Left hindlimb (tissue), 1 donor: ENCODE results near the gene DCDC1.

Experiments
- DNase-seq: peaks from one replicate; pipeline ENCODE4 v3.0.0-alpha.2; 2018

Gene DCDC1

DNA sequence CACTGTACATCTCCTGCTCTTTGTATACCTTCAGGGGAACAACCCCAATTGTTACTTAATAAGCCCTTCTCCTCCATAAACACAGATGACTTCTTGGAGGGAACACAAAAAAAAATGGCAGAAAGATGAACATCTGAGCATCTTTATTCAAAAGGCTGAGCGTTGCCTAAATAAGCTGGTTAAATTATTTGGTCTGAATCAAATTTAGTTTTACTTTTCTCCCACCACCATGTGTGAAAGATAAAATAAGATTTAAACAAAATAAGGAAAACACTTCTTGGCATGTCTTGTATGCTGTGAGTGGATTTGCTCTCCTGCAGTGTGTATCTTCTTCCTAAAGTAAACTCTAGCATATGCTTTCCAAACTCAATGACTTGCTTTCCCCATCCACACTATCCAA is 137.9 kb downstream of the DCDC1 start:
- DNase-seq, result no peak

DNA sequence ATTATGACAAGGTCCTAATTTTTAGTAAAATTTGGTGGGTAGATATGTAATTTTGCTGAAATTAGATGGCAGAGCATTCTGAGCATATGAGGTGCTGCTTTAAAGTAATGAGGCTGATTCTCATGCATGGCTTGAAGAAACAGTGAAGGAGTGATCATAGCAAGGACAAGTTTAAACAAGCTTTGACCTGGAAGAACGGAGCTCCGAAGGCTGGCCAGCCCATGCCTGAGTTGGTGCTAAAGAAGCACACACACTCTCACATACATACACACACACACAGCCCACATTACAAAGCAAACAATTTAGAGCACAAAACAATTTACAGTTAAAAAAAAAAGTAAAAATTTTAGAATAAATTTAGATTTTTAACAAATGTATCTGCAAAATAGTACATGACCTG is 150.7 kb downstream of the DCDC1 start:
- no peak for DNase-seq

DNA sequence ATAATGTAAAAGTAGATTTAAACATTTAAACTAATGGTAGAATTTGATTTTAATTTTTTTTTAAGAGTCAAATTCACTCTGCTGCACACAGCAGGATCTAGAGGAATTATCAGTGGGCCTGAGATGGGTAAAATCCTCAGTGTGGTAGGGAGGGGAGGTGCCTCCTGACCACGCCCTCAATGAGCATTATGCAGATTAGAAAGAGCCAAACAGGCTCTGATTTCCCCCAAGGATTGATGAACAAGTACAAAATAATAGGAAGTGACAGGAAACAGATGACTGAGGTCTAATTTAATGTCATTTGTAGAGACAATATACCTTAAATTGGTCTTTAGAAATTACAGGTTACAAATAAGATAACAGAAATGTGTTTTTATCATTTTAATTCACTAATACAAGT is 155.2 kb downstream of the DCDC1 start:
- no peak for DNase-seq

DNA sequence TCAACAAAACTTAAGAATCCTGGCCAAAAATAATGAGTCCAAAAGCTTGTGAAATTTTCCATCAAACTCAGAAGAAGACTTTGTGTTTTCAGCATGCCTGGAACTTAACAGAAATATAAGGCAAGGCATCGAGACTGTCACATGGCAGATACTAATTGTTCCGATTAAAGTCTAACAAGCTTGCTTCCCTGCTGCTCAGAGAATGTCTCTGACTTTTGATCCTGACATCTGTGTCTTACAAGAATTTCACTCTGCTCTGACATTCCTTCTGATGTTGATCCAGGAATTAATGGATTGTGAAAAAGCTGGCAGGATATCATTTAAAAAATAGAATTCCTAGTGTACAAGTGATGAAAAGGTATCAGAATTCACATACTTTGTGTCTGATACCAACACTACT is 170.2 kb downstream of the DCDC1 start:
- no peak for DNase-seq

DNA sequence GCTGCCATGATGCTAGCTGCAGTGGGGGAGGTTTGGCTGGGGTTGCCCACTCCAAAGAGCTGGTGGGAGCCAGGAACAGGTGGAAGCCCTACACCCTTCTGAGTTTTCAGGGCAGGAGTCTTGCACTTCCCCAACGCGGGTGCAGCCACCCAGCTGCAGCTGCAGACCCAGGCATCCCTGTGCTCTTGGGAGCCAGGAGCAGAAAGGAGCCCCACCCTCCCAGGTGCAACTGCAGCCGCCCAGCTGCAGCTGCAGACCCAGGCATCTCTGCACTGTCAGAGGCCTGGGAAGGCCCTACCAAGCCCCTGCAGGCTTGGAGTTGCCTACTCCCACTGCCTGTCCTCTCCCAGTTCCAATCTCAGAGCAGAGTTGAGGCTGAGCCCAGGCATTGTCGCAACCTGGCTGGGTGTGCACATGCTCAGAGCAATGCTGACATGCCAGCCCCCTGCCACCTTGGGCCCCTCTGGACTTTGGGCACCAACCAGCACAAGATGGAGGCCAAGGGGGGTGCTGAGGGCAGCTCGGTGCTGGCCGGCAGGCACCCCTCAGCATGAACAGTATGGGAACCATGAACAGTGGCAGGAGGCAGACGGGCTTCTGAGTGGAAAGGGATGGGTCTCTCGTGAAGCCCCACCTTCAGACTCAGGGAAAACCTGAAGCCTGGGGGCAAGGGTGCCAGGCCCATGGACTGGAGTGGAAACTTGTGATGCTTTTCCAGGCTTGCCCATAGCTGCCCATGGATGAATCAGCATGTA is 195.4 kb downstream of the DCDC1 start:
- no peak for DNase-seq

DNA sequence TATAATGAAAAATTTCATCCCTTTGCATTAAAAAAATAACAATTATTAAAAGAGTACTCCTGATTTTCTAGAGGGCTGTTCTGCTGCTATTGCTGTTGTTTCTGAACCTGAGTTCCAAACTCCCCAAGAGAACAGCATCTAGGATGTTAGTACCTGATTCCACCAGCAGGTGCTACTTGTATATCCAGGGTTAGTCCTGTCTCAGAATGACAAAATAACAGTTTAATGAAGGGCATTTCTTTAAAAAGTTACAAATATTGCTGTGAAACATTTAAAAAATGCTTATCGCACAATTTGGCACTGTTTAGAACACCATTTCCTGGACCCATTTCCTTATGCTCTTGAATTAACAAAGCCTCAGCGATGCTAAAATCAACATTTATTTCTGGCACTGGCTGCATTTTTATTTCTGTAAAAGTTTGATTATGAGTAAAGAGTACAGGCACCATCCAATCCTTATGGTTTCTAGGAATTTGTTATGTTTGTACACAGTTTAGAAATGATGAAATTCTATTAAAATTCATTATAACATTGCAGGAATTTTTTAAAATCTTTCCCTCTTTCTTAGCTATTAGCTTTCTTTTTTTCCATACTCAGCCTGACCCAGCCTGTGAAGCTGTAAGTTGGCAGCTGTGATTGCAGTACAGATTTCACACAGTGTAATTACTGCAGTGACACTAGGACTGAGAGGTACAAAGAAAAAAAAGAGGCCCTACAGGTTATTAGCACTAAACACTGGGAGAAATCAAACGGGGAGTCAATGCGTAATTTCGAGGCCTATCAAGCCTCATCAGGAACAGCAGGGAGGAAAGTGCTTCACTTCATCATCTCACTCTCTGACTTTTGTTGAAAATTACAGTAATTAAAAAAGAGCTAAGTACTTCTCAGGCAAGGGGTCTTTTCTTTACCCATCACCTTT is 208.8 kb downstream of the DCDC1 start:
- DNase-seq, result no peak

DNA sequence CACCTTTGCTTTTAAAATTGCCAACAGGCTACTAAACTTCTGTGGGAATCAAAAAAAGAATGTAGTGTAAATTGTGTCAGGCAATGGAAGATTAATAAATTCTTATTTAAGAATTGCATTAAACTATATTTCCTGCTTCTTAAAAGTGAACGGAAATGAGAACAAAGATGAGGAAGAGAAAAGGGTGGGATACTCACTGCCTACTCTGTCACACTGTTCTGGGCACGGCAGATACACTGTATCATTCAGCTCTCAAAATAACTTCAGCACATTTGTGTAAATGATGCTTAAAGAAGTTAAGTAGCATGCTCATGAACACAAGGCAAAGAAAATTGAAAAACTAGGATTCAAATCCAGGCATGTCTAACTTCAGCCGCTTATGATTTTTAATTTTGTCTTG is 218.7 kb downstream of the DCDC1 start:
- no peak for DNase-seq

DNA sequence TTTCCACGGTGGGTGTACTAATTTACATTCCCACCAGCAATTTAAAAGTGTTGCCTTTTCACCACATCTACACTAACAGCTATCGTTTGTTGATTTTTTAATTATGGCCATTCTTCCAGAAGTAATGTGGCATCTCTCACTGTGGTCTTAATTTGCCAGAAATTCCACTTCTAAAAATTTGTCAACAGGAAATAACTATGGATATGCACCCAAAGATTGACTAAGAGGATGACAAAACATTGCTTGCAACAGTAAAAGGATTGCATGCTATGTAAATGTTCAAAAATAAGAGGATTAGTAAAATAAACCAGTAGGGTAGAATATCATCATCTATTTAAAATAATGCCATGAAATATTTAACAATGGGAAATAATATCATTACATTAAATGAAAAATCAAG is 219.5 kb downstream of the DCDC1 start:
- no peak for DNase-seq

DNA sequence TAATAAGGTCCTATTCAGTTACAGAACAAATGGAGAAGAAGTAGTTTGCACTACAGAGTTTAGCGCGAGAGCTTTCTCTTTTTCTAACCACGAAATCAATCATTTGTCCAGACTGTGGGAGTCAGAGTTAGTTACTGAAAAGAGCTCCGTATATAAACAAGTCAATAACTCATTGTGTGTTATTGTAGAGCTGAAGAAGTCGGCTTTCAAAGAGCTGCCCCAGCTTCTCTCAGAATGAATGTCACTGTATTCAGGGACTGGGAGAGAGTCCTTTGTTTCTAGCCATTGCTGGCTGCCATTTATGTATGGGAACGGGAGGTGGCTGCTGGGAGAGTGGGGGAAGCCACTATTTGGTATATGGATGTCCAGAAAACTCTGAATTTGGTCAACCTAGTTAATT is 227.8 kb downstream of the DCDC1 start:
- DNase-seq, result no peak

DNA sequence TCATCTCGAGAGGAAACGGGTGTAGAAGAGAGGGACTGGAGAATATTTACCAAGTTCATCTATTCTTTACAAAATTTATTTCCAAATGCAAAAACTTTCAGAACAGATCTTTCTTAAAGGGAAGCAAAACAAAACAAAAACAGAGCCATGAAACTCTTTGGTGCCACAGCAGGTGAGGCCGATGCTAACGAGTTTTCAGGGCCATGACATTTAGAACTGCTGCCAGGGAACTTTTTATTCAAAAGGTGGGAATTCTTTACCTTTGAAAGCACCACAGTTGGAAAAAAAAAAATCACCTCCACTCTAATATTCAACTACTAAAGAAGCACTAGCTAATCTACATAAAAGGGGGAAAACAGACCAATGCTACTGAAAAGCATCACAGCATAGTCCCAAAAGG is 230.1 kb downstream of the DCDC1 start:
- DNase-seq, result no peak

DNA sequence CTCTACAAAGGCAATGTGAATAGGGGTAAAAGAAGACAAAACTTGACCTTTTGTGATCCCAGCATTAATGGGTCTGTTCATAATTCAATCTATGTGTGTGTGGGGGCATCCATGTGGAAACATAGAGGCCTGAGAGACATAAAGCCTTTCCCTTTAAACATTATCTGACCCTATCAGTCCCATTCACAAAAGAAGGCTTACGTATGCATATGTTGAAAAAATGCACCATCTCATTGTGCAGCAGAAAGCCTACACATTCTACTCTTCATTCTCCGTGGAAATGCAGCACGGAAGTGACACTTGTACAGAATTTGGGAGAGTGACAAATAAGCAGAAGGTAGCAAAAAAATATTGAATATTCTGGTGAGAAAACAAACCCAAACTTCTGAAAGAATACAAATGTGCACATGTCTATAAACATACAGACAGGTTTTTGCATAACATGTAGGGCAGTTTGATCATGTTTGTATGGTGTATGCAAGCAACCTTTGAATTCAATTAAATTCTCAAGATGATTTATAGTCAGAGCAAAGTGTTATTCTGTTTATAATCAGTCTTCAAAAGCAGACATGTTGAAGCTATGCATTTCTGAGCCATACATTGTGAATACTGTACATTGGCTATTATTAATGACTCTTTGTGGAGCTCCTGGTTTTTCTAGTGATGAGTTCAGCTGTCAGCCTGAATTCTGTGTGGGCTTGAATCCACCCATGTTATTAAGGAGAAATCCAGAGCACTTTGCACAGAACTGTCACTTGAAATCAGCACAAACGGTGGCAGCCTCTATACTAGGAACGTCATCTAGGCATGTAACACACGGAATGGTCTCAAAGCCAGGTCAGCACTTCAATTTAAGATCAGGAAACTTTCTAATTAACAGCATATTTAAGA is 236.8 kb downstream of the DCDC1 start:
- no peak for DNase-seq

DNA sequence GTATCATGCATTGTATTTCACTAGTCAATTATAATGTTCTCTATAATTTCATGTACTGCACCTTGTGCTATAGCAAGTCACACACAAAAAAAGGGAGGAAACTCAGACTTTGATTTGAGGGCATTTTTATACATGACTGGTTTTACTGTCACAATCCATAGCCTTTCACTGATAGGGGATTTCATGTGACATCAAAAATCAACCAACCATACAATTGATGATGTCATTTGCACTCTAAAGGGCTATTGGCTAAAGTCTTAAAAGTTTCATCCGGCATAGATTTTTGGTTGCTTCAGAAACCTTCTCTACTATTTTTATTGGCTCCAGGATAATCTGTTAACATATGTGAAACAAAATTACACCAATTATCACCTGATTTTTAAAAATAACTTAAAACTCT is 237.8 kb downstream of the DCDC1 start:
- DNase-seq, result no peak

DNA sequence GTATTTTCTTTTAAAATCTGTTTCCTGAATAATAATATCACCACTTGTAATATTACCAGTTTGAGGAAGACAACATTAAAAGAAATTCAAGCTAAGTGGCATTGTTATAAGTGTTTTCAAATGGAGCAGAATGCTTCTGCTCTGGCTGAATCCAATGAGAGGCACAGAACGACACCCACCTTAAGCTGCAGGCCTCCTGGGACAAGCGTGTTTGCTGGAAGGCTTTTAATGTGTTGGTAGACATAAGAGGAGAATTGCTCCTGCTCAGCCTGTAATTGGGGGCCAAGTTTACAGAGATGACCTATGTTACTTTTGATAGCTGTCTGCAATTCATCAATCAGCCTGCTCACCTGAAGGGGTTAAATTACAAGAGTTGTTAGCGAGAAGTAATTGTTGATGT is 242.2 kb downstream of the DCDC1 start:
- no peak for DNase-seq

DNA sequence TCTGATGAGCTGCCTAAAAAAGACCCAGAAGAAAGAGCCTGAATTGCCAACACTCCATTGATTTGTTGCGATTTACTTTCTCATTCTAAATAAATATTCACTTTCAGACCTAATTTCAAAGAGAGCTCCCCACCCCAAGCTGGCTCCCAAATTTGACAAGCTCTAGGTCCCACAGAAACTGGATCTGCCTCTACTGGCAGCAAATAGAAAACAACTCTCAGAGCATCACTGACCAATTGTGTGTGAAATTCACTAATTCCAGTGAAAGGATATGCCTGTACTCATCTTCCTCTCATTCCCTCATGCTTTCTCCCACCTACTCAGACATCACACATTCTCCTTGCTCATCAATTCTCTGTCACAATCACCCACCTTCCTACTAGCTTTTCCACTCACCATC is 249.1 kb downstream of the DCDC1 start:
- DNase-seq, result no peak

DNA sequence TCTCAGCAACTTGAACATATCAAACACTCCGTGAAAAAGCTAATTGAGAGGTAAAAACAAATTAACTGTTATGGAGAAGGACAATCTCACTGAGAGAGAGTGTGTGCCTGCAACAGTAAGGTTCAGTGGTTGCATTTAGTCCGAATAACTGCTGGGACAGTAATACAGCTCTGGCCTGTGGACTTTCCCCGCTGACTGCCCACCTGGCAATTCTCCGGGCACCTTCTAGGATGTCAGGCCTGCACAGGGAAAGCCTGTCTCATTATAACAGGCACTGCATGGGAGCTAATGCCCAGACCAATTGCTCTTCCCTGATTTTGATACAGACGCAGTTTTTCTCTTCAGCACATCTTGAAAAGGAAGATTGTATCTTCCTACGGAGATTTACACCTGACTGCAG is 251.0 kb downstream of the DCDC1 start:
- DNase-seq, result no peak

DNA sequence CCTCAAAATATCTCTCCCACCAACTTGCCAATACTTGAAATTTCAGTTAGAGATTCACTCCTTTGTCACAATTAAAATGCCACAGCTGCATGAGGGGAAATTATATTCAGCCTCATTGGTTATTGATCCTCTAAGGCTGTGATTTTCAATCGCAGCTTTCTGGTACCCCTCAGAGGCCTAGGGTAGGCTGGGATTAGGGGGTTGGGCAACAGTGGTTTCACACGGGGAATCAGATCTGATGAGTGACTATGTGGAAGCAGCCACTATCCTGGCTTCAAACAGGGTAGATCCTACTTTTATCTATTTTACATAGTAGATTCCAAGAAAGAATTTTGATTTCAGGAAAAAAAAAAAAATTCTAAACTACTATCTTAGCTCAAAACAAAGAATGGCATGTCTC is 252.5 kb downstream of the DCDC1 start:
- no peak for DNase-seq

DNA sequence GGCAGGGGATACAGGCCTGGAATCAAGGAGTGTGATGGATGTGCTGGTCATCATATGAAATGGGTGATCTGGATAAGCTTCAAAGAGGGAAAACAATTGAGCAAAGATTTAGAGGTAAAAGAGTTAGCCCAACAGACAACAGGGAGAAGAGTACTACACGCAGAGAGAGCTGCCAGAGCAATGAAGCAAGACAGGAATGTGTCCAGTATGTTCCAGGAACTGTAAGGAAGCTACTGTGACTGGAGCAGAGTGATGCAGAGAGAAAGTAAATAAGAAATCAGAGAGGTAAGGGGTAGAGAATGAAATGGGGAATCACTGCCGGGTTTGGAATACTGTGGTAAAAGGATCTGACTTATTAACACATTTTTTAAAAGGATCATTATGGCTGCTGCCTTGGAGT is 255.1 kb downstream of the DCDC1 start:
- DNase-seq, result no peak

DNA sequence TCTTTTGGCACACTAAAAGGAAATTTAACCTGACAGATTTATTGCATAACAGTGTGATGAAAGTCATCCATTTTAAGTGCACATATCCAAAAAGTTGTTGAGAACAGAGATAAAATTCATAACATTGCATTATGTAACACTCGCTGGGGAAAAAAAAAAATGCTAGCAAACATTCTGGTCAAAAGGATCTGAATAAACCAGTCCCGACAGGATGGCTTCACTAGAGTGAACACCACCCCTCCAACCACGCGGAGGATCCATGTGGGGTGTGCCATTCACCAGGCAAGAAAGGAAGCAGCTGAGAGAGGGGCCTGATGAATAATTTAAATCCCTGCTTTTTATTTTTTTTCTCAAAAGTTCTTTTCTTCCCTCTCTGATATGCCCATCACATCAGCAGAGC is 258.7 kb downstream of the DCDC1 start:
- DNase-seq, result no peak

DNA sequence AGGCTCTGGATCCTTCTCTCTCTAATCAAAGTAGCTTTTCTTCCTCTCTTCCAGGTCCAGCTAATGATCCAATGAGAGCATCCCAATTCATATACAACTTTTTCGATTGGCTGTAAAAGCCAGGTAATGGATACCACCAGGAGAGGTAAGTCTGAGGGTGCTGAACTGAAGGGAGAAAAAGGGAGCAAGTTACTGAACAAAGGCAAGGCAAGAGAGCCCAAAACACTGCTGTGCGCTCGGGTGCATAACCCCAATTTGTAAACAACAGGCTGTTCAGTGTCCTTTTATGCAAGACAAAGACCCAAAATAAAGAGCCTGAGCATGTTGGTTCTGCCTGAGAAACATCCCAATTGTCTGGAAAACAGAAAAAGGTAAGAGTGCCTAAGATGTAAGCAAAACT is 260.1 kb downstream of the DCDC1 start:
- DNase-seq, result no peak

DNA sequence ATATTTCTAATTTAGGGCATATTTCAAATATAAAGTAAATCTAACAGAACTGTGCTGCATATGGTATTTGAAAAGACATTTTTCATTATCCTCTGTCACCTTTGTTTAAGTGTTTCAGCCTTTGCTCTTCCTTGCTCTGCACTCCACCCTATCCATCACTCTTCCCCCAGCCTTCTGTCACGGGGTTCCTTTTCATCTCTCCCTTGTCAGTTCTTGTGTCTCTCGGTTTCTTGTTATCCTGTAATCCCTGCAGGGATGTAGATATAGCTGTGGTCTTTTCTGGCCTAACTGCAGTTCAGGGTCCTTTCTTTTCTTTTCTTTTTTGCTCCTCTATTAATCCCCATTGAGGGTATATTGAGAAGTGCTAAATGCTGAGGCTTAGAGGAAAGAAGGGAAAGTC is 261.9 kb downstream of the DCDC1 start:
- DNase-seq, result no peak

DNA sequence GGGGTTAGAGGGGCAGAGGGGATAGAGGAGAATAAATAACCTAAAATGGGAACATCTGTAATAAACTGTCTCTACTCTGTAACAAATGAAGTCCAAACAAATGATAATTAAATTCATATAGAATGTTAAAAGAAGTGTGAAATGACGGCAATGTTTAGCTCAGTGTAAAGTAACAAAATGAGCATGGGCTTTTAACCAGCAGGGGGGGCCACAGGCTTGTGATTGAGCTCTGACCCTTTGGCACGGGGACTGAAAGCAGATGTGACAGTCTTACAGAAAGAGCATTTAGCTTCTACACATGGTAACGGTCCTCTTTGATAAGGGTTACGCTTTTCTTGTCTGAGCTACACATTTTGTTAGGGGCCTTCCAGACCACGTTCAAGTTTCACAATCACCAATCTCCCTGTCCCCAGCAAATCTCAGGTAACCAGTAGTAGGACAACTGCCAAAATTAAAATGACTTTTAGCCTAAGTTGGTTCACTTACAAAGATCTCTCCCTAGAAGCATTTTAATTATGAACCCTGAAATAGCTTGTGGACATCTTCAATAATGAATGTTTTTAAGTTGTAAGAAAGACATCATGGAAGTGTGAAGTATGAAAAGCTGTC is 262.5 kb downstream of the DCDC1 start:
- DNase-seq, result peak; percentile 38

DNA sequence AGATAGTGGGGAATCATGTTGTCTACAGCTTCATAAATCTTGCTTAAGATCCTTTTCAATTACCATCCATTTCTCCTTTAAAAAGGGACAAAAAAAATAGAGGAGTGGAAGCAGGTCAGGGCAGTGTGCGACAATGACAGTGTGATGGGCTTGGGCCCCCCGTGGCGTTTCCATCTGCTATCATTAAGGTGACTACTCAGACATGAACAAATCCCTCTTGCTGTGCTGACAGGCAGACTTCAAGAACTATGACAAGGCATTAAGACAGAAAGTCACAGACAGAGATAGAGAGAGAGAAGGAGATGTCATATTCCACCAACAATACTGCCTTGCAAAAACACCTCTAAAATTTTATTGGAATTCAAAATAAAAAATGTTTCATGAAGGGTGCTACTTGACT is 263.2 kb downstream of the DCDC1 start:
- no peak for DNase-seq

DNA sequence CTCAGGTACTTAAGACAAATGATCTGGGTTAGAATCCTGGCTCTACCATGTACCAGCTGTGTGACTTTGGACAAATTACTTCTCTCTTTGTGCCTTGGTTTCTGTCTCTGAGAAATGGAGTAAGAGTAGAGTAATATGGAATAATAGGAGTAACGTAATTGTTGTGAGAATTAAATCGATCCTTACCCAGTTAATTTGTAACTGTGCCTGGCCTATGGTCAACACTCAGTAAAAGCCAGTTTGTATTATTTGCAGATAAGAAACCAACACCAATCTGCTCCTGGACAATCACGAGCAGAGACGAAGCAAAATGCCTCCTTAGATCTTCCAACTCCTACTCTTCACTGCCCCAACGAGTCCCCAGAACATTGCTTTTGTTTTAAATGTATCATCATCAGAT is 266.7 kb downstream of the DCDC1 start:
- DNase-seq, result no peak
